GM12878 (cell line): ENCODE measurements around the gene RHOBTB1. TPM values are rescaled to one million over a fixed set of nuclear protein-coding genes. Genes with fewer than 3 reads are reported as not detected.

Source experiments
- ATAC-seq: fragments of 200-7000 bp; cut with Tn5 transposase; 3 replicates; pipeline ENCODE4 v1.9.1; 2020; ENCODE audit warnings: mild to moderate bottlenecking, moderate library complexity
- BruUV-seq: library from RNA; stranded (reverse); fragments of 400-500 nt; replicated peaks from 2 replicates; lab custom pipeline; 2021; lab: Mats Ljungman, UMichigan
- CTCF ChIA-PET: fragments of 300-600 bp; sonication (Branson Sonifier 250); formaldehyde crosslinking; extraction: SDS; loops from one replicate; lab custom pipeline; 2021; ENCODE audit warnings: inconsistent platforms; lab: Yijun Ruan, JAX
- POLR2A ChIA-PET: fragments of 350-600 bp; formaldehyde crosslinking; extraction: SDS; loops from one replicate; lab custom pipeline; 2021; ENCODE audit warnings: inconsistent platforms; lab: Charles Lee
- RAD21 ChIA-PET: fragments of 300-600 bp; sonication (Branson Sonifier 250); formaldehyde crosslinking; loops from one replicate; lab custom pipeline; 2023; ENCODE audit warnings: antibody characterized with exemption; ENCODE audit not compliant: unreplicated experiment; lab: Charles Lee
- SMC1A ChIA-PET: fragments of 300-600 bp; sonication (Branson Sonifier 250); formaldehyde crosslinking; loops from one replicate; lab custom pipeline; 2023; ENCODE audit not compliant: unreplicated experiment, uncharacterized antibody; lab: Charles Lee
- DNase-seq: peaks from one replicate; pipeline ENCODE4 v3.0.0-alpha.2; 2011; ENCODE audit warnings: low read depth, low spot score
- FAIRE-seq: peaks from 3 replicates; lab custom pipeline; 2011; peaks lifted over from hg19 to GRCh38; lab: Jason Lieb, UNC
- H2AFZ ChIP-seq: 2 replicates; pipeline ENCODE4 v1.6.0; 2011; ENCODE audit warnings: low read depth, low read length, control low read depth; ENCODE audit not compliant: control insufficient read depth
- H3K27ac ChIP-seq: 2 replicates; pipeline ENCODE4 v1.5.1; 2011; ENCODE audit warnings: control low read depth; ENCODE audit not compliant: control insufficient read depth, insufficient read depth
- H3K27me3 ChIP-seq, 2 experiments: replicated peaks in 1 of 2; 2 replicates each; pipeline versions ENCODE4 v1.6.0 to v1.6.1; 2011; ENCODE audit warnings: low read length in 1 of 2; ENCODE audit not compliant: control insufficient read depth in 2 of 2, insufficient read depth in 2 of 2
- H3K36me3 ChIP-seq, 2 experiments: 2 replicates each; pipeline ENCODE4 v1.5.1; 2011; ENCODE audit warnings: low read length in 1 of 2; ENCODE audit not compliant: control insufficient read depth in 2 of 2, insufficient read depth in 2 of 2
- H3K4me1 ChIP-seq: 2 replicates; pipeline ENCODE4 v1.6.1; 2011; ENCODE audit warnings: mild to moderate bottlenecking, low read length, moderate library complexity, mixed read lengths; ENCODE audit not compliant: control insufficient read depth, insufficient read depth
- H3K4me2 ChIP-seq: 2 replicates; pipeline ENCODE4 v1.6.0; 2011; ENCODE audit warnings: control low read depth; ENCODE audit not compliant: control insufficient read depth, insufficient read depth
- H3K4me3 ChIP-seq: fragments of 200-600 bp; sonication (generic); 2 replicates; pipeline ENCODE4 v1.5.1; 2016
- H3K79me2 ChIP-seq: 2 replicates; pipeline ENCODE4 v1.6.0; 2011; ENCODE audit warnings: low read length; ENCODE audit not compliant: control insufficient read depth, insufficient read depth
- H3K9ac ChIP-seq: 2 replicates; pipeline ENCODE4 v1.8.0; 2011; ENCODE audit warnings: low read length, control low read depth, mixed read lengths; ENCODE audit not compliant: control insufficient read depth, insufficient read depth
- H3K9me3 ChIP-seq: replicated peaks from 3 replicates; pipeline ENCODE4 v1.5.1; 2011; ENCODE audit warnings: mild to moderate bottlenecking, low read length; ENCODE audit not compliant: control insufficient read depth, insufficient read depth
- H4K20me1 ChIP-seq: 2 replicates; pipeline ENCODE4 v1.6.0; 2011; ENCODE audit not compliant: control insufficient read depth, insufficient read depth
- ELK1 ChIP-seq: IDR thresholded peaks from 2 replicates; pipeline ENCODE4 v1.6.1; 2012; ENCODE audit warnings: low read depth, low read length, improper control_type of control experiment
- FOXK2 ChIP-seq: fragments of 450-650 bp; IDR thresholded peaks from 2 replicates; pipeline ENCODE4 v1.6.1; 2017; ENCODE audit warnings: mild to moderate bottlenecking, moderate library complexity
- HDGF ChIP-seq: fragments of 450-650 bp; IDR thresholded peaks from 2 replicates; pipeline ENCODE4 v1.6.1; 2016; ENCODE audit warnings: antibody characterized with exemption
- MTA3 ChIP-seq: IDR thresholded peaks from 2 replicates; pipeline ENCODE4 v1.6.1; 2012; ENCODE audit warnings: low read length, inconsistent platforms, borderline replicate concordance
- NBN ChIP-seq: fragments of 450-650 bp; IDR thresholded peaks from 2 replicates; pipeline ENCODE4 v1.6.1; 2016
- NFYB ChIP-seq: IDR thresholded peaks from 2 replicates; pipeline ENCODE4 v1.6.1; 2011; ENCODE audit warnings: low read depth, mild to moderate bottlenecking, low read length, improper control_type of control experiment, moderate library complexity; ENCODE audit not compliant: insufficient read depth
- POLR2A ChIP-seq: IDR thresholded peaks from 2 replicates; pipeline ENCODE4 v1.6.1; 2011; ENCODE audit warnings: low read depth, mild to moderate bottlenecking, low read length
- POU2F2 ChIP-seq: IDR thresholded peaks from 3 replicates; pipeline ENCODE4 v1.6.1; 2011; ENCODE audit warnings: low read depth, mild to moderate bottlenecking, low read length, borderline replicate concordance
- RAD51 ChIP-seq: fragments of 450-650 bp; IDR thresholded peaks from 2 replicates; pipeline ENCODE4 v1.6.1; 2016; ENCODE audit warnings: moderate library complexity, mild to moderate bottlenecking, inconsistent platforms
- SMC3 ChIP-seq: IDR thresholded peaks from 2 replicates; pipeline ENCODE4 v1.6.1; 2011; ENCODE audit warnings: low read length, improper control_type of control experiment, borderline replicate concordance
- SUPT20H ChIP-seq: IDR thresholded peaks from 2 replicates; pipeline ENCODE4 v1.6.1; 2011; ENCODE audit warnings: low read depth, mild to moderate bottlenecking, low read length, moderate library complexity, borderline replicate concordance; ENCODE audit not compliant: control insufficient read depth
- TCF12 ChIP-seq: IDR thresholded peaks from 2 replicates; pipeline ENCODE4 v1.6.1; 2011; ENCODE audit warnings: low read depth, mild to moderate bottlenecking, low read length
- WGBS: methylation state at CpG from one replicate; pipeline ENCODE4 v1.1.6; 2016; ENCODE audit warnings: low lambda C conversion rate; ENCODE audit not compliant: insufficient replicate concordance, insufficient coverage; ENCODE audit errors: missing lambda C conversion rate; 5-methylcytosine and 5-hydroxymethylcytosine counted together
- in situ Hi-C: fragments of 300-500 bp; cut with MboI; formaldehyde crosslinking; loops from 9 replicates; pipeline ENCODE4 v1.14.3; 2018; ENCODE audit warnings: mixed read lengths
- intact Hi-C: fragments of 100-400 bp; cut with micrococcal nuclease; formaldehyde crosslinking; loops from one replicate; pipeline ENCODE4 v1.14.2; 2022; ENCODE audit not compliant: unreplicated experiment
- polyA plus RNA-seq, 11 experiments: library from polyadenylated mRNA; depleted of rRNA in 4 of 11; unstranded in 6 of 11; stranded (reverse) in 5 of 11; fragments of >200 nt; fragmentation: Nextera tagmentation in 4 of 11; fragmentation: Illumina TruSeq in 1 of 11; extraction: Ambion mirVana in 4 of 11; extraction: Trizol in 1 of 11; gene quantifications; 1 replicate in 1 of 11; 2 replicates in 10 of 11; pipeline versions ENCODE4 v1.2.1 to v1.2.3, GENCODE V29; 2011 to 2016; ENCODE audit warnings: inconsistent platforms in 2 of 11, missing spikeins in 2 of 11, low read depth in 1 of 11
- total RNA-seq, 4 experiments: library from RNA; depleted of rRNA in 3 of 4; stranded (reverse); fragments of >200 nt in 3 of 4; fragmentation: Illumina TruSeq in 1 of 4; extraction: Trizol in 1 of 4; gene quantifications; 2 replicates each; pipeline versions ENCODE4 v1.2.1 to v1.2.3, GENCODE V29; 2013 to 2021
- TF ChIP-seq, protein P1 (sequence below): IDR thresholded peaks from 2 replicates; pipeline ENCODE4 v1.6.1; 2011; ENCODE audit warnings: borderline replicate concordance, low read depth, mild to moderate bottlenecking, moderate library complexity, low read length; ENCODE audit not compliant: insufficient read depth, poor library complexity, severe bottlenecking

Gene RHOBTB1
- total and polyA plus RNA-seq, 10 of the 15 experiments (the other 5 are each of a cell fraction or from before 2014, with no cell fraction given): not detected

DNA sequence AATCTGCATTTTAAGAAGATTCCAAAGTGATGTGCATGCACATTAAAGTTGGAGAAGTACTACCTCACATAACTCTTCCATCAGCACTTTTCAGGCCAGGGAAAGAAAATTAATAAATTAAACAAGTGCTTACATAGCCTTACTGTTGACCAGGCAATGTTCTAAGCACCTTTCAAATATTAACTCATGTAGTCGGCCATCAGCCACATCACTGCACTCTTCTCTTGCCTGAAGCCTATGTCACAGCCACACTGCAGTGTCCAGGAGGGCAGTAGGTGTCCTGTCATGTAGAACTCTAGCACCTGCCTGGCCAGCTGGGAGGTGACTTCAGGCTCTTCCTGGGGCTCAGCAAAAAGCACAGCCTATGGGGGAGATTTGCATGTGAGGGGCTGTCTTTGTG is 94.2 kb downstream of the RHOBTB1 start:
- H2AFZ ChIP-seq: no peak overlapping the region
- no peaks in the 10 kb centered on the region for H3K79me2 ChIP-seq
- no peaks in the 10 kb centered on the region for H3K9me3 ChIP-seq
- FAIRE-seq: no peak
- no peak overlapping the region for H3K9ac ChIP-seq
- TF ChIP-seq POLR2A: no peak
- no peak for TF ChIP-seq NBN
- no peak for TF ChIP-seq RAD51
- no peak overlapping the region for H3K4me3 ChIP-seq
- no peaks in the 10 kb centered on the region for H3K36me3 ChIP-seq
- POLR2A ChIA-PET: no interaction called here
- SMC1A ChIA-PET: no interaction called here
- WGBS: 0% methylated on average over 1 of the region's 1 CpG
- H3K4me1 ChIP-seq: no peaks in the 10 kb centered on the region
- no peaks in the 10 kb centered on the region for H4K20me1 ChIP-seq
- no peak overlapping the region for H3K27ac ChIP-seq
- DNase-seq: no peak
- no peak overlapping the region for H3K4me2 ChIP-seq
- RAD21 ChIA-PET: no interaction called here
- in situ Hi-C loops (no loop called here), intact Hi-C loops (no loop called here)
- no peak for ATAC-seq
- H3K27me3 ChIP-seq: no peaks in the 10 kb centered on the region
- CTCF ChIA-PET: no interaction called here
- no TSS peak for BruUV-seq

DNA sequence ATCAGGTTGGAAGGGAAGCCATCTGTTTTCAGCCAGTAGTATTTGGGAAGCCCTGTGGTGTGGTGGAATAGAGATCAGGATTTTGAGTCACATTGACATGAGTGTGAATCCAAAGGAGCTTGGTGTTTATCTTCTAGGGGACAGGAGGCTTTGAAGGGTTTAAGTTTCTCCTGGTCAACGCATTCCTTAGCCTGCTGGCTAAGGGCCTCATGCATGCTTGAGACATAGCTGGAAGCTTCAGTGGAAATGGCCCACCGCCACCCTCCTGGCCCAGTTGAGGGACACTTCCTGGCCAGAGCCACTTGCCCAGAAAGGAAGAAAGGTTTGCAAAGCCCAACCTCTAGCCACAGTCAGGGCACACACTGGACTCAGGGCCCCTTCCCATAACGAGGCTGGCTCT is 94.8 kb downstream of the RHOBTB1 start:
- no peak overlapping the region for H2AFZ ChIP-seq
- in situ Hi-C loops: no loop called here

More for the DNA sequence above, 94.8 kb downstream of the RHOBTB1 start:
- H3K79me2 ChIP-seq: no peaks in the 10 kb centered on the region
- no peak overlapping the region for H3K27ac ChIP-seq
- intact Hi-C loops: no loop called here
- DNase-seq (no peak), ATAC-seq (no peak), FAIRE-seq (no peak)
- ChIA-PET POLR2A (no interaction called here), SMC1A (no interaction called here), RAD21 (no interaction called here), CTCF (no interaction called here)
- WGBS: 25% methylated on average over 3 of the region's 3 CpGs
- no peak overlapping the region for H3K4me2 ChIP-seq
- H3K9ac ChIP-seq: no peak overlapping the region
- TF ChIP-seq, protein P1, sequence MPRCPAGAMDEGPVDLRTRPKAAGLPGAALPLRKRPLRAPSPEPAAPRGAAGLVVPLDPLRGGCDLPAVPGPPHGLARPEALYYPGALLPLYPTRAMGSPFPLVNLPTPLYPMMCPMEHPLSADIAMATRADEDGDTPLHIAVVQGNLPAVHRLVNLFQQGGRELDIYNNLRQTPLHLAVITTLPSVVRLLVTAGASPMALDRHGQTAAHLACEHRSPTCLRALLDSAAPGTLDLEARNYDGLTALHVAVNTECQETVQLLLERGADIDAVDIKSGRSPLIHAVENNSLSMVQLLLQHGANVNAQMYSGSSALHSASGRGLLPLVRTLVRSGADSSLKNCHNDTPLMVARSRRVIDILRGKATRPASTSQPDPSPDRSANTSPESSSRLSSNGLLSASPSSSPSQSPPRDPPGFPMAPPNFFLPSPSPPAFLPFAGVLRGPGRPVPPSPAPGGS: no peak
- TF ChIP-seq HDGF (no peak), SMC3 (no peak), TCF12 (no peak), FOXK2 (no peak), SUPT20H (no peak), ELK1 (no peak), NFYB (no peak), MTA3 (no peak), POU2F2 (no peak)
- BruUV-seq: no TSS peak
- H3K27me3 ChIP-seq: no peaks in the 10 kb centered on the region
- H3K36me3 ChIP-seq: no peaks in the 10 kb centered on the region
- no peaks in the 10 kb centered on the region for H3K9me3 ChIP-seq
- H3K4me1 ChIP-seq: no peaks in the 10 kb centered on the region
- H3K4me3 ChIP-seq: no peak overlapping the region
- H4K20me1 ChIP-seq: no peaks in the 10 kb centered on the region
